PC-3 (cell line): ENCODE measurements around the gene FHL2.

Experiments
- EZH2 ChIP-seq: fragments of 300-600 bp; sonication (generic); IDR thresholded peaks from one replicate; pipeline ENCODE4 v1.6.1; 2017; ENCODE audit warnings: antibody characterized with exemption, mild to moderate bottlenecking, low read length; ENCODE audit not compliant: unreplicated experiment
- TF ChIP-seq, protein P1 (sequence below): fragments of 300-600 bp; sonication (generic); conservative IDR thresholded peaks from 2 replicates; pipeline ENCODE4 v1.5.1; 2017; ENCODE audit warnings: antibody characterized with exemption, low read depth, mild to moderate bottlenecking, low read length

DNA sequence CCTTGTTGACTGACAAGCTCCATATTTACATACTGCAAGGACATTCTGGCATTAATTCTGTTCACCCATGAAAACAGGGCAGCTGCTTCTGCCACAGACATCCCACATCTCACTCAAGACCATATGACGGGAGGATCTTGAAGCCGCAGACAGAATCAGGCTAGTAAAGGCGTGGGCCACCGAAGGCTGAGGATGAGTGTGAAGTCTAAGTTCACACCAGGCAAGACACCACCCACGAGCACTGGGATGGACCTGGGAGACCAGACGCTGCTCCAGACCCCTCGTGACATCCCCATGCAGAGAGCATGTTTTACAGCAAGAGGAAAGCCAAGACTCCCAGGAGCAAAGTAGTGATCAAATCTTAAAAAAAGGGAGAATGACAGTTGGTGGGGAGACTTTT lies 3.2 kb downstream of the FHL2 start:
- TF ChIP-seq, protein P1, sequence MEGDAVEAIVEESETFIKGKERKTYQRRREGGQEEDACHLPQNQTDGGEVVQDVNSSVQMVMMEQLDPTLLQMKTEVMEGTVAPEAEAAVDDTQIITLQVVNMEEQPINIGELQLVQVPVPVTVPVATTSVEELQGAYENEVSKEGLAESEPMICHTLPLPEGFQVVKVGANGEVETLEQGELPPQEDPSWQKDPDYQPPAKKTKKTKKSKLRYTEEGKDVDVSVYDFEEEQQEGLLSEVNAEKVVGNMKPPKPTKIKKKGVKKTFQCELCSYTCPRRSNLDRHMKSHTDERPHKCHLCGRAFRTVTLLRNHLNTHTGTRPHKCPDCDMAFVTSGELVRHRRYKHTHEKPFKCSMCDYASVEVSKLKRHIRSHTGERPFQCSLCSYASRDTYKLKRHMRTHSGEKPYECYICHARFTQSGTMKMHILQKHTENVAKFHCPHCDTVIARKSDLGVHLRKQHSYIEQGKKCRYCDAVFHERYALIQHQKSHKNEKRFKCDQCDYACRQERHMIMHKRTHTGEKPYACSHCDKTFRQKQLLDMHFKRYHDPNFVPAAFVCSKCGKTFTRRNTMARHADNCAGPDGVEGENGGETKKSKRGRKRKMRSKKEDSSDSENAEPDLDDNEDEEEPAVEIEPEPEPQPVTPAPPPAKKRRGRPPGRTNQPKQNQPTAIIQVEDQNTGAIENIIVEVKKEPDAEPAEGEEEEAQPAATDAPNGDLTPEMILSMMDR: no peak
- TF ChIP-seq EZH2: no peak
